Hippocampal formation (tissue), 2 donors: ENCODE results near the gene SEMA4D.

Experiments used
- DNase-seq, 2 donors: peaks; one replicate each; lab custom pipeline; 2025; lab: John Stamatoyannopoulos, UW

The SEMA4D gene

DNA sequence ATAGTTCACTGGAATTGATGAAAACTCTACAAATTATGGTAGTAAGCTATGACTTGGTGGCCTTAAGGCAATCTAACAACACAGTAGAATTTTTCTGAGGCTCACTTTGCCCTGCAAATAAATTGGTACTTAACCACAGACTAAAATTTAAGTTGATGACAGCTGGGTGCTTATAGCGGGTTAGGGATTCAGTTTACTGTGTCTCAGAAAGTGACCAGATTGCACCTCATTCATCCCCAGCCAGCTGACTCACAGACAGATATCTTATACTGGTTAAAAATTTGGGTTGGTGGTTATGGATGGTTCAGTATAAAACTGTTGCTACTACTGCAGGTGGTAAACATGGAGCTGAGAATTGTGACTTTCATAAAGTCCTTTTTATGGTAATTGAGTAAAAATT lies 184.1 kb downstream of the SEMA4D start:
- DNase-seq: no peak

- no peak for DNase-seq
These were observed 185.7 kb downstream of the SEMA4D start for GRCh38 chr9:89312222-89312571.

- DNase-seq: no peak
These were observed 186.3 kb downstream of the SEMA4D start for GRCh38 chr9:89311346-89312221.
